HepG2 (cell line): Measurements from ENCODE around the gene NOSIP. TPM values are rescaled to one million over a fixed set of nuclear protein-coding genes. Genes with fewer than 3 reads are reported as not detected.

ENCODE experiments used
- ASH2L ChIP-seq: fragments of 300-600, 200-600 bp; sonication (generic); IDR thresholded peaks from 2 replicates; pipeline ENCODE4 v1.7.0; 2017; ENCODE audit warnings: low read depth, mild to moderate bottlenecking, moderate library complexity, mixed read lengths, low read length; ENCODE audit not compliant: insufficient read length
- DMAP1 ChIP-seq: IDR thresholded peaks from 2 replicates; pipeline ENCODE4 v1.6.1; 2016
- FOSL2 ChIP-seq: sonication (generic); formaldehyde crosslinking; IDR thresholded peaks from 2 replicates; pipeline ENCODE4 v1.4.0; 2020; ENCODE audit warnings: missing genetic modification reagents
- GPBP1L1 ChIP-seq: sonication (generic); formaldehyde crosslinking; IDR thresholded peaks from 2 replicates; pipeline ENCODE4 v1.5.0; 2020; ENCODE audit warnings: mild to moderate bottlenecking, missing genetic modification reagents
- GTF3A ChIP-seq: sonication (generic); formaldehyde crosslinking; conservative IDR thresholded peaks from 2 replicates; pipeline ENCODE4 v1.4.0; 2020; ENCODE audit warnings: mild to moderate bottlenecking, missing genetic modification reagents
- HMG20B ChIP-seq: conservative IDR thresholded peaks from 2 replicates; pipeline ENCODE4 v1.6.1; 2016; ENCODE audit warnings: missing genetic modification reagents, missing compliant biosample characterization
- JARID2 ChIP-seq: sonication (generic); formaldehyde crosslinking; IDR thresholded peaks from 2 replicates; pipeline ENCODE4 v1.8.1; 2023; ENCODE audit warnings: missing genetic modification reagents, inconsistent platforms; ENCODE audit not compliant: insufficient replicate concordance
- NR0B2 ChIP-seq: sonication (generic); formaldehyde crosslinking; IDR thresholded peaks from 2 replicates; pipeline ENCODE4 v1.4.0; 2020; ENCODE audit warnings: mild to moderate bottlenecking, missing genetic modification reagents
- SOX13 ChIP-seq, 3 experiments: fragments of 450-650 bp in 1 of 3; sonication (generic) in 1 of 3; formaldehyde crosslinking in 1 of 3; IDR thresholded peaks in 2 of 3; conservative IDR thresholded peaks in 1 of 3; 2 replicates each; pipeline versions ENCODE4 v1.5.0 to v1.6.1; 2016 to 2020; ENCODE audit warnings: antibody characterized with exemption in 1 of 3, mild to moderate bottlenecking in 1 of 3, missing compliant biosample characterization in 1 of 3, missing genetic modification reagents in 1 of 3, moderate library complexity in 1 of 3
- SRY ChIP-seq: sonication (generic); formaldehyde crosslinking; IDR thresholded peaks from 2 replicates; pipeline ENCODE4 v1.8.0; 2022; ENCODE audit warnings: mild to moderate bottlenecking, missing genetic modification reagents
- ZNF274 ChIP-seq: sonication (generic); formaldehyde crosslinking; IDR thresholded peaks from 2 replicates; pipeline ENCODE4 v1.5.1; 2020; ENCODE audit warnings: mild to moderate bottlenecking, missing genetic modification reagents
- ZNF597 ChIP-seq: sonication (generic); formaldehyde crosslinking; IDR thresholded peaks from 2 replicates; pipeline ENCODE4 v1.5.0; 2020; ENCODE audit warnings: missing genetic modification reagents
- ZNF607 ChIP-seq: sonication (generic); formaldehyde crosslinking; IDR thresholded peaks from 2 replicates; pipeline ENCODE4 v1.5.1; 2020; ENCODE audit warnings: missing genetic modification reagents, mild to moderate bottlenecking, borderline replicate concordance
- ZNF609 ChIP-seq: sonication (generic); formaldehyde crosslinking; IDR thresholded peaks from 2 replicates; pipeline ENCODE4 v1.4.0; 2020; ENCODE audit warnings: mild to moderate bottlenecking, missing genetic modification reagents, borderline replicate concordance
- ZNF615 ChIP-seq: sonication (generic); formaldehyde crosslinking; IDR thresholded peaks from 2 replicates; pipeline ENCODE4 v1.5.0; 2020; ENCODE audit warnings: mild to moderate bottlenecking, missing genetic modification reagents, borderline replicate concordance
- ZNF792 ChIP-seq: IDR thresholded peaks from 2 replicates; pipeline ENCODE4 v1.6.1; 2016
- polyA plus RNA-seq, 8 experiments: library from polyadenylated mRNA; depleted of rRNA in 3 of 8; stranded (reverse) in 7 of 8; unstranded in 1 of 8; fragments of >200 nt; fragmentation: Illumina TruSeq in 4 of 8; extraction: Trizol in 4 of 8; gene quantifications; 2 replicates each; pipeline versions ENCODE4 v1.2.1 to v1.2.3, GENCODE V29; 2011 to 2016; ENCODE audit warnings: low read depth in 4 of 8, missing spikeins in 1 of 8, mixed read lengths in 1 of 8; ENCODE audit not compliant: insufficient read depth in 1 of 8
- total RNA-seq, 5 experiments: library from RNA; depleted of rRNA; stranded (reverse); fragments of >200 nt; fragmentation: Illumina TruSeq; extraction: Trizol; gene quantifications; 2 replicates each; pipeline ENCODE4 v1.2.3, GENCODE V29; 2016; ENCODE audit warnings: low read depth in 1 of 5
- TF ChIP-seq, protein P1 (sequence below): sonication (generic); formaldehyde crosslinking; IDR thresholded peaks from 2 replicates; pipeline ENCODE4 v1.9.0; 2022; ENCODE audit warnings: missing genetic modification reagents, mild to moderate bottlenecking, borderline replicate concordance

The NOSIP gene
- total and polyA plus RNA-seq, 2 of the 13 experiments (the other 11 are each of a cell fraction or from before 2014, with no cell fraction given), result 54.3 to 78.0 TPM

- TF ChIP-seq ZNF609 (peak; percentile 17; the same call in 1 of the 2 replicates), ZNF792 (no peak), ZNF607 (no peak), ZNF597 (CRISPR knock-in tag) (no peak), HMG20B (CRISPR knock-in tag) (no peak), SRY (CRISPR knock-in tag) (peak; percentile 38; the same call in 1 of the 2 replicates), GPBP1L1 (CRISPR knock-in tag) (no peak), DMAP1 (CRISPR knock-in tag) (peak; percentile 62), SOX13 (IDR thresholded peaks at IDR 0.05) (no peak), SOX13 (CRISPR knock-in tag; conservative IDR thresholded peaks at IDR 0.05 in 1 of 2, IDR thresholded peaks at IDR 0.05 in 1 of 2) (0 out of 4 replicates have a peak, but pooled peaks of 1 of the 2 experiments have one; percentile 3), ASH2L (peak; percentile 63), NR0B2 (CRISPR knock-in tag) (peak; percentile 74; the same call in 1 of the 2 replicates), JARID2 (CRISPR knock-in tag) (no peak), GTF3A (no peak), FOSL2 (CRISPR knock-in tag) (no peak; the same call in 1 of the 2 replicates), ZNF274 (CRISPR knock-in tag) (no peak; the same call in 1 of the 2 replicates), ZNF615 (no peak)
- TF ChIP-seq, protein P1, sequence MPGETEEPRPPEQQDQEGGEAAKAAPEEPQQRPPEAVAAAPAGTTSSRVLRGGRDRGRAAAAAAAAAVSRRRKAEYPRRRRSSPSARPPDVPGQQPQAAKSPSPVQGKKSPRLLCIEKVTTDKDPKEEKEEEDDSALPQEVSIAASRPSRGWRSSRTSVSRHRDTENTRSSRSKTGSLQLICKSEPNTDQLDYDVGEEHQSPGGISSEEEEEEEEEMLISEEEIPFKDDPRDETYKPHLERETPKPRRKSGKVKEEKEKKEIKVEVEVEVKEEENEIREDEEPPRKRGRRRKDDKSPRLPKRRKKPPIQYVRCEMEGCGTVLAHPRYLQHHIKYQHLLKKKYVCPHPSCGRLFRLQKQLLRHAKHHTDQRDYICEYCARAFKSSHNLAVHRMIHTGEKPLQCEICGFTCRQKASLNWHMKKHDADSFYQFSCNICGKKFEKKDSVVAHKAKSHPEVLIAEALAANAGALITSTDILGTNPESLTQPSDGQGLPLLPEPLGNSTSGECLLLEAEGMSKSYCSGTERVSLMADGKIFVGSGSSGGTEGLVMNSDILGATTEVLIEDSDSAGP, result peak; percentile 82
These were observed 10.0 kb upstream of the NOSIP start (continued) for GRCh38 chr19:49590071-49590970.
